Measurements from ENCODE around the gene PSMD1. TPM values are rescaled to one million over a fixed set of nuclear protein-coding genes. Genes with fewer than 3 reads are reported as not detected.

Gene PSMD1
- total and polyA plus RNA-seq, 4 donors: 30.1 to 91.1 (median 56.0) TPM

DNA sequence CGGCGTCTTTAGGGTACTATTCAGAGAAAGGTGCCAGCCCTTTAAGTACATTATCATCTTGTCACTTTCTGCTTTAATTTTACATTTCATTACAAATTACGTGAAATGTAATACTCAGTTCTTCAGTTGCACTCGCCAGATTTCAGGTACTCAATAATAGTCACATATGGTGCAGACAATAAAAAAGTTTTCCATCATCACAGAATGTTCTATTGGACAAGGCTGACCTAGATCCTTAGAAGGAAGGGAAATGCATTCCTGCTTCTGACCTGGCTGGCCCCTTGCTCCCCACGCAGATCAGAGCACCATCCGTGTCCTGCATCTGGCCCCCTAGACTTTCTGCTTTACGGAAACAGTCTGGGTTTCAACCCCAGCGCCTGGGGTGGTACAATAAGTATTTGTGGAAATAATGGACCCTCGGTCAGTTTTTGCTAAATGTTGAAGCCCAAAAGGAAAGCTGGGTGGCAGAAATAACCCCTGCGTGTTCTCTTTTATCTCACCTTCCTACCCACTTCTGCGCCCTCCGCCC, 20.0 kb upstream of the PSMD1 start:
- no peak for ATAC-seq (ENCODE audit: insufficient read depth, low FRiP score)
- Histone ChIP-seq H3K9me3 (ENCODE audit: control insufficient read depth in 4 of 4, insufficient read depth in 3 of 4, low read length in 3 of 4) (peaks cover 0 to 7% (median 0%) of the 10 kb centered on the region in 4 donors), H3K4me3 (no peak overlapping the region), H3K27ac (ENCODE audit: low read depth in 1 of 2, low read length in 1 of 2) (no peak overlapping the region), H3K9ac (ENCODE audit: insufficient read depth in 1 of 2, low read length in 2 of 2) (no peak overlapping the region), H3K4me1 (ENCODE audit: control insufficient read depth in 5 of 5, insufficient read depth in 5 of 5, low read length in 5 of 5) (peaks cover 0 to 10% (median 0%) of the 10 kb centered on the region in 5 donors), H3K27me3 (ENCODE audit: control insufficient read depth in 3 of 3, insufficient read depth in 3 of 3, low read length in 2 of 3) (peaks cover 0 to 56% (median 26%) of the 10 kb centered on the region in 3 donors), H3K36me3 (ENCODE audit: control insufficient read depth in 4 of 4, insufficient read depth in 4 of 4, low read length in 4 of 4) (no peaks in the 10 kb centered on the region)
- no peak for DNase-seq
- whole genome bisulfite sequencing, 2 donors: 61 to 73% methylated on average over 12 of the region's 12 CpGs
- TF ChIP-seq, protein P1, sequence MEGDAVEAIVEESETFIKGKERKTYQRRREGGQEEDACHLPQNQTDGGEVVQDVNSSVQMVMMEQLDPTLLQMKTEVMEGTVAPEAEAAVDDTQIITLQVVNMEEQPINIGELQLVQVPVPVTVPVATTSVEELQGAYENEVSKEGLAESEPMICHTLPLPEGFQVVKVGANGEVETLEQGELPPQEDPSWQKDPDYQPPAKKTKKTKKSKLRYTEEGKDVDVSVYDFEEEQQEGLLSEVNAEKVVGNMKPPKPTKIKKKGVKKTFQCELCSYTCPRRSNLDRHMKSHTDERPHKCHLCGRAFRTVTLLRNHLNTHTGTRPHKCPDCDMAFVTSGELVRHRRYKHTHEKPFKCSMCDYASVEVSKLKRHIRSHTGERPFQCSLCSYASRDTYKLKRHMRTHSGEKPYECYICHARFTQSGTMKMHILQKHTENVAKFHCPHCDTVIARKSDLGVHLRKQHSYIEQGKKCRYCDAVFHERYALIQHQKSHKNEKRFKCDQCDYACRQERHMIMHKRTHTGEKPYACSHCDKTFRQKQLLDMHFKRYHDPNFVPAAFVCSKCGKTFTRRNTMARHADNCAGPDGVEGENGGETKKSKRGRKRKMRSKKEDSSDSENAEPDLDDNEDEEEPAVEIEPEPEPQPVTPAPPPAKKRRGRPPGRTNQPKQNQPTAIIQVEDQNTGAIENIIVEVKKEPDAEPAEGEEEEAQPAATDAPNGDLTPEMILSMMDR (IDR thresholded peaks at IDR 0.05; ENCODE audit: control extremely low read depth, extremely low read depth): no peak

DNA sequence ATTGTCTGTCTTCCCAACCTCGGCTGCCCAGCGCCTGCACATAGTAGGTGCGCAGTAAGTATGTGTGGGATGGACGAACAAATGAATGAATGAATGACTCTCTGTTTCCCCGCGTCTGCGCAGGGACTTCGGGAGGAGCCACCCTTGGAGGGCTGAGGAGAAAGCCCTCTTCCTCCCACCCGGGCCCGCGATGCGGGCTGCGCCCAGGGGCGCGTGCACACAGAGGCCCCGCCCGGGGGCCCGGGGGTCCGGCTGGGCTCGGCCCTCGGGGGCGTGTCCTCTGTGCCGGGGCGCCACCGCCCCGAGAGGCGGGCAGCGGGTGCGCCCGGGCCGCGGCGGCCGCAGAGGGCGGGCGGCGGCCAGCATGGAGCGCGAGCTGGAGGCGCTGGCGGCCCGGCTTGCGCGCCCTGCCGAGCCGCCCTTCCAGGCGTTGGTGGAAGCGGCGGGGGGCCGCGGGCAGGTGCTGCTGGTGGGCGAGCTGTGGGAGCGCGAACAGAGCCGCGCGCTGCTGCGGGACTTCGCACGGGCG, 19.4 kb upstream of the PSMD1 start, which contains the start of gene C2orf72:
Gene C2orf72 (plus strand): TSS at position 322 of the 529 bp plus-strand sequence. CDS start 43 bp downstream, at position 365.
- WGBS, 2 donors: 1 to 2% methylated on average over 47 to 61 of the region's 61 CpGs
- no peak within 1 kb of the TSS for H3K9ac ChIP-seq (ENCODE audit: insufficient read depth in 1 of 2, low read length in 2 of 2)
- TF ChIP-seq, protein P1 (IDR thresholded peaks at IDR 0.05; ENCODE audit: control extremely low read depth, extremely low read depth): no peak
- peaks cover 0 to 60% (median 26%) of the 10 kb centered on the region in 3 donors for H3K27me3 ChIP-seq (ENCODE audit: control insufficient read depth in 3 of 3, insufficient read depth in 3 of 3, low read length in 2 of 3)
- peak within 1 kb of the TSS; percentile 8 for H3K4me3 ChIP-seq
- peak in 1 of 3 donors; percentile 19 for DNase-seq
- ATAC-seq (ENCODE audit: insufficient read depth, low FRiP score): no peak
- peaks cover 0 to 10% (median 0%) of the 10 kb centered on the region in 5 donors for H3K4me1 ChIP-seq (ENCODE audit: control insufficient read depth in 5 of 5, insufficient read depth in 5 of 5, low read length in 5 of 5)
- H3K9me3 ChIP-seq (ENCODE audit: control insufficient read depth in 4 of 4, insufficient read depth in 3 of 4, low read length in 3 of 4): peaks cover 0 to 7% (median 0%) of the 10 kb centered on the region in 4 donors
- H3K27ac ChIP-seq (ENCODE audit: low read depth in 1 of 2, low read length in 1 of 2): no peak within 1 kb of the TSS
- H3K36me3 ChIP-seq (ENCODE audit: control insufficient read depth in 4 of 4, insufficient read depth in 4 of 4, low read length in 4 of 4): no peaks in the 10 kb centered on the region

DNA sequence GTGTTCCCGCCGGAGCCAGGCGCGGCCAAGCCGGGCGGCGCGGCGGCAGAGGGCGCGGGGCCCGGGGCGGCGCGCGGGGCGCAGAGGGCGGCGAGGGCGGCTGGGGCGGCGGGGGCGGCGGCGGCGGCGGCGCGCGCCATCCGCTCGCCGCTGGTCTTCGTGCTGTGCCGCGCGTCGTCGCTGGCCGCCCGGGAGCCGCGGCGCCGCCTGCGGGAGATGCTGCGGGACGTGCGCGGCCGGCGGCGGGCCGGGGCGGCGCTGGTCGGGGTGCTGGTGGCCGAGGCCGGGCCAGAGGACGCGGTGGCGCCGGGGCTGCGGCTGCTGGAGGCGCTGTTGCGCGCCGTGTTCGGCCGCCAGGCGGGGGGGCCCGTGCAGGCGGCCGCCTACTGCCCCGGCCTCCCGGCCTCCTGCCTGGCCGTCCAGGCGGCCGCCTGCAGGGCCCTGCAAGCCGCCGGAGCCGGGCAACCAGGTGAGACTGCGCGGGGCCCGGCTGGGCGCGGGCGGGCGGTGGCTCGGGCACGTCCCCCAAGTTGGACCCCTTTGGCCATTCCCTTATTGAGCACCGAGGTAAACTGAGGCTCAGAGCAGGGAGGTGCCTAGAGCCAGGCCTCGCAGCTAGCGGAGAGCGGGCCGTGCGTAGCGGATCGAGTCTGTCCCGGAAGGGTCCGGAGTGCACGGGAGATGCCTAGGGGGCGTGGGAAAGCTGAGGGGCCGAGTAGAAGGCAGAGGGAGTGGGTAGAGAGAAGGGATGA, 18.8 kb upstream of the PSMD1 start:
- peaks cover 0 to 58% (median 29%) of the 10 kb centered on the region in 3 donors for H3K27me3 ChIP-seq (ENCODE audit: control insufficient read depth in 3 of 3, insufficient read depth in 3 of 3, low read length in 2 of 3)
- TF ChIP-seq, protein P1 (IDR thresholded peaks at IDR 0.05; ENCODE audit: control extremely low read depth, extremely low read depth): no peak
- no peak overlapping the region for H3K27ac ChIP-seq (ENCODE audit: low read depth in 1 of 2, low read length in 1 of 2)
- WGBS, 2 donors: 1 to 2% methylated on average over 64 to 104 of the region's 104 CpGs
- DNase-seq: peak in 1 of 3 donors; percentile 18
- H3K9me3 ChIP-seq (ENCODE audit: control insufficient read depth in 4 of 4, insufficient read depth in 3 of 4, low read length in 3 of 4): peaks cover 0 to 7% (median 0%) of the 10 kb centered on the region in 4 donors
- no peaks in the 10 kb centered on the region for H3K36me3 ChIP-seq (ENCODE audit: control insufficient read depth in 4 of 4, insufficient read depth in 4 of 4, low read length in 4 of 4)
- no peak for ATAC-seq (ENCODE audit: insufficient read depth, low FRiP score)
- peak overlapping the region; percentile 8 for H3K4me3 ChIP-seq
- H3K4me1 ChIP-seq (ENCODE audit: control insufficient read depth in 5 of 5, insufficient read depth in 5 of 5, low read length in 5 of 5): peaks cover 0 to 10% (median 0%) of the 10 kb centered on the region in 5 donors
- no peak overlapping the region for H3K9ac ChIP-seq (ENCODE audit: insufficient read depth in 1 of 2, low read length in 2 of 2)

All from lung (tissue), 12 donors.